H1 (cell line): ENCODE results near the gene ADPRH. TPM values are rescaled to one million over a fixed set of nuclear protein-coding genes. Genes with fewer than 3 reads are reported as not detected.

ENCODE experiments used
- CHD7 ChIP-seq: fragments of 300-600 bp; sonication (generic); IDR thresholded peaks from 2 replicates; pipeline ENCODE4 v1.7.1; 2012; ENCODE audit warnings: low read length, moderate library complexity, mild to moderate bottlenecking, inconsistent platforms; ENCODE audit not compliant: insufficient replicate concordance
- polyA plus RNA-seq, 7 experiments: library from polyadenylated mRNA; depleted of rRNA in 3 of 7; stranded (reverse) in 5 of 7; unstranded in 2 of 7; fragments of >200 nt in 5 of 7; fragments of 200-250 nt in 2 of 7; gene quantifications; 1 replicate in 5 of 7; 2 replicates in 1 of 7; 4 replicates in 1 of 7; pipeline versions ENCODE4 v1.2.1 to v1.2.3, GENCODE V29; 2011 to 2013; ENCODE audit warnings: missing spikeins in 2 of 7, mixed read lengths in 2 of 7
- total RNA-seq: library from RNA; stranded (reverse); fragmentation: NEBNext Ultra II Directional; extraction: Animal tissue kit (Norgen Biotek cat#: 25700); gene quantifications from 2 replicates; pipeline ENCODE4 v1.2.1, GENCODE V29; 2021

ADPRH gene
- total and polyA plus RNA-seq, 2 of the 8 experiments (the other 6 are each of a cell fraction or from before 2014, with no cell fraction given) = 2.6 to 4.2 TPM

GRCh38 chr3:119571688-119572087 is 7.6 kb upstream of the ADPRH start (continued):
- TF ChIP-seq CHD7 = no peak
- TF ChIP-seq, all 59 proteins: peak for 0
